Measurements from ENCODE around the gene TTC28.

DNA sequence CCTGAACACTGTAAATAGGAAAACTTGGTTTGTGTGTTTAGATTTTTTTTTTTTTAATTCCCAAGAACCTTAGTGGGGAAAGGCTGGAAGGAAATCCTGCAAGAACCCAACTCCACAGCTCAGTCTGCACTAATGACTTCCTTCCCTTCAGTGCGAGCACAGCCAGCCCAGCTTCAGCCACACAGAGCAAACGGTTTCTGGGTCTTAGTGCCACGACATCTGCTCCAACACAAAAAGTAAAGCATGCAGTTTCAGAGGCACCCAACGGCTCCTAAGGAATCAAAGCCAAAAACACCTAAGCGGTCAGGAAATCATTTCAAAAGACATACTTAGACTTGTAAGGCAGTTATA, 236.1 kb downstream of the TTC28 start:
- TF ChIP-seq POLR2A (IDR thresholded peaks at IDR 0.05; ENCODE audit: low read depth) (no peak), EP300 (IDR thresholded peaks at IDR 0.05) (no peak), POLR2AphosphoS5 (IDR thresholded peaks at IDR 0.05) (peak; percentile 78 to 80)
- TF ChIP-seq, protein P1, sequence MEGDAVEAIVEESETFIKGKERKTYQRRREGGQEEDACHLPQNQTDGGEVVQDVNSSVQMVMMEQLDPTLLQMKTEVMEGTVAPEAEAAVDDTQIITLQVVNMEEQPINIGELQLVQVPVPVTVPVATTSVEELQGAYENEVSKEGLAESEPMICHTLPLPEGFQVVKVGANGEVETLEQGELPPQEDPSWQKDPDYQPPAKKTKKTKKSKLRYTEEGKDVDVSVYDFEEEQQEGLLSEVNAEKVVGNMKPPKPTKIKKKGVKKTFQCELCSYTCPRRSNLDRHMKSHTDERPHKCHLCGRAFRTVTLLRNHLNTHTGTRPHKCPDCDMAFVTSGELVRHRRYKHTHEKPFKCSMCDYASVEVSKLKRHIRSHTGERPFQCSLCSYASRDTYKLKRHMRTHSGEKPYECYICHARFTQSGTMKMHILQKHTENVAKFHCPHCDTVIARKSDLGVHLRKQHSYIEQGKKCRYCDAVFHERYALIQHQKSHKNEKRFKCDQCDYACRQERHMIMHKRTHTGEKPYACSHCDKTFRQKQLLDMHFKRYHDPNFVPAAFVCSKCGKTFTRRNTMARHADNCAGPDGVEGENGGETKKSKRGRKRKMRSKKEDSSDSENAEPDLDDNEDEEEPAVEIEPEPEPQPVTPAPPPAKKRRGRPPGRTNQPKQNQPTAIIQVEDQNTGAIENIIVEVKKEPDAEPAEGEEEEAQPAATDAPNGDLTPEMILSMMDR (IDR thresholded peaks at IDR 0.05) = no peak

Data from esophagus muscularis mucosa (tissue), 4 donors.